ENCODE results near the gene NUDT9. TPM values are rescaled to one million over a fixed set of nuclear protein-coding genes. Genes with fewer than 3 reads are reported as not detected.
"Not testable (repeated sequence)": the region's sequence is repeated elsewhere in the genome, so short reads cannot be mapped to it uniquely, and the experiment has no call there.

Gene NUDT9
- total and polyA plus RNA-seq, 7 donors: 20.5 to 43.3 (median 33.3) TPM

DNA sequence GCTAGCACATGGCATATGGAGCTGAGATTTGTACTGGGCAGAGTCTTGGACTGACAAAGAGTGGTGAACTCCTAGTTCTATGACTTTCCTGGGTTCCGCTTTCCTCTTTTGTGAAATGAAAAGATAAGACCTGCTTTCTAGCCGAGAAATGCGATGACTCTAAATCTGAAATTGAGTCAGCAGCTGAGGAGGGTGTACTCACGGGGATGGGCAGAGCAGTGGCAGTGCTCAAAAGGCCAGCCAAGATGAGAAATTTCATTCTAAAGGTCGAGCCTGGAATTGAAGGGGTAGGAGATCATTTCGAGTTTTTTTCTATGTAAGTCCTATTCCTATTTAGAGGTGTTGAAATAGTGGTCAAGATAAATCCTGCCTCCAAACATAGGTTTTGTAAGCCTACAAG is 47.0 kb downstream of the NUDT9 start:
- H3K9me3 ChIP-seq: no peaks in the 10 kb centered on the region
- ATAC-seq (no peak), DNase-seq (no peak)
- TF ChIP-seq CTCF (IDR thresholded peaks at IDR 0.05): no peak
- H3K27me3 ChIP-seq (ENCODE audit: insufficient read depth in 3 of 3, low read length in 2 of 3): no peaks in the 10 kb centered on the region
- WGBS, 3 donors: 72 to 88% (median 85%) methylated on average over 6 of the region's 6 CpGs
- H3K27ac ChIP-seq: no peak overlapping the region
- intact Hi-C loops (cut with DNase I): loop anchor here (5.0 to 10.0 kb wide), 3 partner anchors 92 to 205 kb away; no protein-coding TSS in a partner anchor
- H3K4me3 ChIP-seq: no peak overlapping the region
- H3K36me3 ChIP-seq (ENCODE audit: insufficient read depth in 1 of 2, low read depth in 1 of 2): peaks cover 0 to 9% of the 10 kb centered on the region in 2 donors
- no peaks in the 10 kb centered on the region for H3K4me1 ChIP-seq

DNA sequence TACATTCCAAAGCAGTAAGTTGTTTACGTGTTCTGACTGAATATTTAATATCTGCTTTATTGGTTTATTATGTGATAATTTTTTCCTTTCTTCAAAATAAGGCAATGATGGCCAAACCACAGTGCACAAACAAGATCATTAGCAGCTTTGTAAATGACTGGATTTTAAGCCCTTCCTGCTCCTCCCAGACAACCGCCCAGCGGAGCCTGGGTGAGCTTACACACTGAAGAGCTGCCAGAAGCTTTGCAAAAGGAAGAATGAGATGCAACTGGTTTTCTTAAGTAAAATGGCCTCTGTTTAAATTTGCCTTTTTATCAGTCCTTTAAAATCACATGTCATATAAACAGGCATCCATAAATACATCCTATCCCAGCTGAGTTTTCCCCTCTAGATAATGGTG is 54.6 kb downstream of the NUDT9 start:
- TF ChIP-seq CTCF (IDR thresholded peaks at IDR 0.05): no peak
- DNase-seq: no peak
- intact Hi-C loops (cut with DNase I): no loop called here
- no peaks in the 10 kb centered on the region for H3K4me1 ChIP-seq
- no peak overlapping the region for H3K27ac ChIP-seq
- no peak for ATAC-seq
- WGBS, 3 donors: 79 to 80% (median 79%) methylated on average over 3 of the region's 3 CpGs
- H3K4me3 ChIP-seq: no peak overlapping the region
- H3K36me3 ChIP-seq (ENCODE audit: insufficient read depth in 1 of 2, low read depth in 1 of 2): peaks cover 0 to 54% of the 10 kb centered on the region in 2 donors
- no peaks in the 10 kb centered on the region for H3K9me3 ChIP-seq
- H3K27me3 ChIP-seq (ENCODE audit: insufficient read depth in 3 of 3, low read length in 2 of 3): no peaks in the 10 kb centered on the region

DNA sequence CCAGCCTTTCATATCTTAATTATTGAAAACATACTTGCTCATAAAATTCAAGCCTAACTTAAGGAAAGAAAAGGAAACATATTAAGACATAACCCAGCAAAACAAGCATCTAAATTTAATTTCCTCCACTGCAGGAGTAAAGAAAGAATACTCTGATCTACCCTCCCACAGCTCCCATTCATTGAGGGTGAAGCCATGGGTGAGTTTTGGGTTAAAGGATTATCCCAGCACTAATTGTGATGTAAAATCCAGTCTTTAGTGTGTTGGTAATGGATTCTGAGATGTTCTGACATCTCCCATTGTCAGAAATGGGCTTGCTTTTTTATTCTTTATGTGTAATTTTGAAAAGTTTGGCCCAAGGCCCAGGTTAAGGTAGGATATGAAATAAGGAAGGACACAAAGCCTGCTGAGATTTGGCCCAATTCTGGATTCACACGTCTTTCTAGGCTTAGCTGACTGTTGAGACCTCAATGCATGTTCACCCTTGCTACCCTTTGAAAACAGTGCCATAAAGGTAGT is 56.4 kb downstream of the NUDT9 start:
- H3K27ac ChIP-seq: no peak overlapping the region
- no peak for ATAC-seq
- peaks cover 0 to 56% of the 10 kb centered on the region in 2 donors for H3K36me3 ChIP-seq (ENCODE audit: insufficient read depth in 1 of 2, low read depth in 1 of 2)
- no peak for DNase-seq
- no peaks in the 10 kb centered on the region for H3K4me1 ChIP-seq
- WGBS, 3 donors: 62 to 75% (median 74%) methylated on average over 1 of the region's 1 CpG
- H3K9me3 ChIP-seq: no peaks in the 10 kb centered on the region
- no peak for TF ChIP-seq CTCF (IDR thresholded peaks at IDR 0.05)
- intact Hi-C loops (cut with DNase I): no loop called here
- no peak overlapping the region for H3K4me3 ChIP-seq
- H3K27me3 ChIP-seq (ENCODE audit: insufficient read depth in 3 of 3, low read length in 2 of 3): no peaks in the 10 kb centered on the region

- no peaks in the 10 kb centered on the region for H3K9me3 ChIP-seq
- H3K36me3 ChIP-seq (ENCODE audit: insufficient read depth in 1 of 2, low read depth in 1 of 2): peaks cover 0 to 35% of the 10 kb centered on the region in 2 donors
- no peak for TF ChIP-seq CTCF (IDR thresholded peaks at IDR 0.05)
- H3K27me3 ChIP-seq (ENCODE audit: insufficient read depth in 3 of 3, low read length in 2 of 3): no peaks in the 10 kb centered on the region
- no peaks in the 10 kb centered on the region for H3K4me1 ChIP-seq
- intact Hi-C loops (cut with DNase I): no loop called here
- ATAC-seq (peak in 3 of 4 donors; percentile 33 to 57 (median 50)), DNase-seq (no peak)
- H3K27ac ChIP-seq: no peak overlapping the region
- no peak overlapping the region for H3K4me3 ChIP-seq
Measured at GRCh38 chr4:87481377-87481776, 59.0 kb downstream of the NUDT9 start.

- H3K27me3 ChIP-seq (ENCODE audit: insufficient read depth in 3 of 3, low read length in 2 of 3); H3K9me3 ChIP-seq; H3K27ac ChIP-seq; DNase-seq; intact Hi-C loops (cut with DNase I); ATAC-seq; H3K4me3 ChIP-seq; H3K4me1 ChIP-seq: not testable (repeated sequence)
- H3K36me3 ChIP-seq (ENCODE audit: insufficient read depth in 1 of 2, low read depth in 1 of 2): peaks cover 0 to 27% of the 10 kb centered on the region in 2 donors
Measured at GRCh38 chr4:87483247-87483646, 60.9 kb downstream of the NUDT9 start.

GRCh38 chr4:87488666-87489065 is 66.3 kb downstream of the NUDT9 start:
- H3K9me3 ChIP-seq; H3K4me1 ChIP-seq; H3K27me3 ChIP-seq (ENCODE audit: insufficient read depth in 3 of 3, low read length in 2 of 3); ATAC-seq; DNase-seq; H3K4me3 ChIP-seq; intact Hi-C loops (cut with DNase I): not testable (repeated sequence)
- 64 to 85% (median 76%) methylated on average over 4 of the region's 4 CpGs for WGBS, 3 donors
- Histone ChIP-seq H3K27ac (peak overlapping the region; percentile 30), H3K36me3 (ENCODE audit: insufficient read depth in 1 of 2, low read depth in 1 of 2) (peaks cover 3 to 25% of the 10 kb centered on the region in 2 donors)
